Measurements from ENCODE around the gene PRF1. TPM values are rescaled to one million over a fixed set of nuclear protein-coding genes. Genes with fewer than 3 reads are reported as not detected.
A peak's percentile ranks its signal among the peaks of the same experiment; 100 is the strongest.

PRF1 gene
- total and polyA plus RNA-seq, 2 experiments from 2014 or later, result not detected

- no peak overlapping the region for H3K4me3 ChIP-seq
- 88% methylated on average over 11 of the region's 11 CpGs for WGBS (ENCODE audit: low lambda C conversion rate, missing lambda C conversion rate)
- no peaks in the 10 kb centered on the region for H4K20me1 ChIP-seq (ENCODE audit: insufficient read depth, poor library complexity, severe bottlenecking)
- no peak overlapping the region for H3K27ac ChIP-seq
- H3K79me2 ChIP-seq, result no peaks in the 10 kb centered on the region
- H3K9me2 ChIP-seq (replicated peaks; ENCODE audit: insufficient read depth), result no peaks in the 10 kb centered on the region
- no peak overlapping the region for H2AFZ ChIP-seq
- H3K27me3 ChIP-seq, result no peaks in the 10 kb centered on the region
- no peaks in the 10 kb centered on the region for H3K9me3 ChIP-seq (ENCODE audit: low read depth)
- no peak overlapping the region for H3K4me2 ChIP-seq
- H3K4me1 ChIP-seq (ENCODE audit: insufficient read depth), result peaks cover 33% of the 10 kb centered on the region
- no peak for TF ChIP-seq CTCF (IDR thresholded peaks at IDR 0.05; ENCODE audit: poor library complexity)
- no peak for TF ChIP-seq EZH2 (IDR thresholded peaks at IDR 0.05; ENCODE audit: borderline replicate concordance)
- TF ChIP-seq EZH2phosphoT487 (IDR thresholded peaks at IDR 0.05; ENCODE audit: low read depth, severe bottlenecking, unreplicated experiment), result no peak
- DNase-seq (ENCODE audit: low spot score), result no peak
- H3K36me3 ChIP-seq (replicated peaks; ENCODE audit: insufficient read depth, low read depth), result no peaks in the 10 kb centered on the region
Measured at GRCh38 chr10:70555371-70555770, 47.2 kb downstream of the PRF1 start.

GRCh38 chr10:70552586-70552985 lies 50.0 kb downstream of the PRF1 start:
- no peaks in the 10 kb centered on the region for H4K20me1 ChIP-seq (ENCODE audit: insufficient read depth, poor library complexity, severe bottlenecking)
- peaks cover 18% of the 10 kb centered on the region for H3K4me1 ChIP-seq (ENCODE audit: insufficient read depth)
- H3K4me3 ChIP-seq, result no peak overlapping the region
- H3K27me3 ChIP-seq, result no peaks in the 10 kb centered on the region
- no peaks in the 10 kb centered on the region for H3K9me3 ChIP-seq (ENCODE audit: low read depth)
- TF ChIP-seq EZH2 (IDR thresholded peaks at IDR 0.05; ENCODE audit: borderline replicate concordance), result no peak
- no peak for TF ChIP-seq CTCF (IDR thresholded peaks at IDR 0.05; ENCODE audit: poor library complexity)
- no peak for TF ChIP-seq EZH2phosphoT487 (IDR thresholded peaks at IDR 0.05; ENCODE audit: low read depth, severe bottlenecking, unreplicated experiment)
- no peaks in the 10 kb centered on the region for H3K36me3 ChIP-seq (replicated peaks; ENCODE audit: insufficient read depth, low read depth)
- peak overlapping the region; percentile 1 for H3K4me2 ChIP-seq
- 50% methylated on average over 6 of the region's 6 CpGs for WGBS (ENCODE audit: low lambda C conversion rate, missing lambda C conversion rate)
- H2AFZ ChIP-seq, result no peak overlapping the region
- H3K79me2 ChIP-seq, result no peaks in the 10 kb centered on the region
- H3K27ac ChIP-seq, result peak overlapping the region; percentile 61
- no peak for DNase-seq (ENCODE audit: low spot score)
- no peaks in the 10 kb centered on the region for H3K9me2 ChIP-seq (replicated peaks; ENCODE audit: insufficient read depth)

GRCh38 chr10:70551971-70552422 lies 50.5 kb downstream of the PRF1 start:
- no peaks in the 10 kb centered on the region for H4K20me1 ChIP-seq (ENCODE audit: insufficient read depth, poor library complexity, severe bottlenecking)
- no peaks in the 10 kb centered on the region for H3K9me3 ChIP-seq (ENCODE audit: low read depth)
- H3K4me1 ChIP-seq (ENCODE audit: insufficient read depth), result peaks cover 18% of the 10 kb centered on the region
- H3K36me3 ChIP-seq (replicated peaks; ENCODE audit: insufficient read depth, low read depth), result no peaks in the 10 kb centered on the region
- peak overlapping the region; percentile 61 for H3K27ac ChIP-seq
- no peak for TF ChIP-seq EZH2phosphoT487 (IDR thresholded peaks at IDR 0.05; ENCODE audit: low read depth, severe bottlenecking, unreplicated experiment)
- no peaks in the 10 kb centered on the region for H3K79me2 ChIP-seq
- 53% methylated on average over 19 of the region's 19 CpGs for WGBS (ENCODE audit: low lambda C conversion rate, missing lambda C conversion rate)
- H3K4me3 ChIP-seq, result no peak overlapping the region
- H3K9me2 ChIP-seq (replicated peaks; ENCODE audit: insufficient read depth), result no peaks in the 10 kb centered on the region
- H3K4me2 ChIP-seq, result peak overlapping the region; percentile 1
- no peaks in the 10 kb centered on the region for H3K27me3 ChIP-seq
- no peak overlapping the region for H2AFZ ChIP-seq
- DNase-seq (ENCODE audit: low spot score), result peak; percentile 77

GRCh38 chr10:70551466-70551865 lies 51.1 kb downstream of the PRF1 start:
- no peak overlapping the region for H2AFZ ChIP-seq
- no peak overlapping the region for H3K4me3 ChIP-seq
- TF ChIP-seq EZH2phosphoT487 (IDR thresholded peaks at IDR 0.05; ENCODE audit: low read depth, severe bottlenecking, unreplicated experiment), result no peak
- no peak for TF ChIP-seq EZH2 (IDR thresholded peaks at IDR 0.05; ENCODE audit: borderline replicate concordance)
- TF ChIP-seq CTCF (IDR thresholded peaks at IDR 0.05; ENCODE audit: poor library complexity), result no peak
- DNase-seq (ENCODE audit: low spot score), result no peak
- H3K36me3 ChIP-seq (replicated peaks; ENCODE audit: insufficient read depth, low read depth), result no peaks in the 10 kb centered on the region
- no peaks in the 10 kb centered on the region for H3K27me3 ChIP-seq
- H3K79me2 ChIP-seq, result no peaks in the 10 kb centered on the region
- no peak overlapping the region for H3K4me2 ChIP-seq
- H3K9me3 ChIP-seq (ENCODE audit: low read depth), result no peaks in the 10 kb centered on the region
- H3K9me2 ChIP-seq (replicated peaks; ENCODE audit: insufficient read depth), result no peaks in the 10 kb centered on the region
- H4K20me1 ChIP-seq (ENCODE audit: insufficient read depth, poor library complexity, severe bottlenecking), result no peaks in the 10 kb centered on the region
- H3K27ac ChIP-seq, result peak overlapping the region; percentile 61
- peaks cover 18% of the 10 kb centered on the region for H3K4me1 ChIP-seq (ENCODE audit: insufficient read depth)
- 53% methylated on average over 2 of the region's 2 CpGs for WGBS (ENCODE audit: low lambda C conversion rate, missing lambda C conversion rate)

Data from hepatocyte (in vitro differentiated cells).